Fibroblast of lung (primary cell): Measurements from ENCODE around the gene PLEKHA4.

Experiments used
- EZH2 ChIP-seq: IDR thresholded peaks from 2 replicates; pipeline ENCODE4 v1.5.1; 2012; ENCODE audit warnings: low read length, control low read depth, mild to moderate bottlenecking; ENCODE audit errors: missing control alignments
- TF ChIP-seq, protein P1 (sequence below), 2 donors: IDR thresholded peaks in 1 of 2; conservative IDR thresholded peaks in 1 of 2; 1 replicate in 1 of 2; 2 replicates in 1 of 2; pipeline ENCODE4 v1.5.1; 2011 to 2012; ENCODE audit warnings: low read length in 2 of 2, control low read depth in 1 of 2, inconsistent platforms in 1 of 2, low read depth in 1 of 2, mild to moderate bottlenecking in 1 of 2

DNA sequence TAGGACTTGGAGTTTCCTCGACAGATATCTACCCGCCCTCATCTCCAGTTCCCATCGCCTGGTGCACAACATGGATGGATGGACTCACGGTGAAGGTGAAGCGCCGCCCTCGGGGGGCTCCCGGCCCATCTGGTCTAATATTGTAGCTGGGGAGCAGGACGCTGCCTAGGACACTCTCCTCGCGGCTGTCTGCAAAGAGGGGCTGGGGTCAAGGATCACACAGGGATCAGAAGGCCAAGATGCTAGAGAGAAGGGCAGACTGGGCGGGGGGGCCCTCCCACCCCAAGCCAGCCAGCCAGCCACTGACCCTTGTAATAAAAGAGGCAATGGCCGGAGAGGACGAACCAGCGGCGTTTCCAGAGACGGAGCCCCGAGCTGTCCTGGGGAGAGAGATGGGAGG is 7.1 kb downstream of the PLEKHA4 start:
- TF ChIP-seq, protein P1, sequence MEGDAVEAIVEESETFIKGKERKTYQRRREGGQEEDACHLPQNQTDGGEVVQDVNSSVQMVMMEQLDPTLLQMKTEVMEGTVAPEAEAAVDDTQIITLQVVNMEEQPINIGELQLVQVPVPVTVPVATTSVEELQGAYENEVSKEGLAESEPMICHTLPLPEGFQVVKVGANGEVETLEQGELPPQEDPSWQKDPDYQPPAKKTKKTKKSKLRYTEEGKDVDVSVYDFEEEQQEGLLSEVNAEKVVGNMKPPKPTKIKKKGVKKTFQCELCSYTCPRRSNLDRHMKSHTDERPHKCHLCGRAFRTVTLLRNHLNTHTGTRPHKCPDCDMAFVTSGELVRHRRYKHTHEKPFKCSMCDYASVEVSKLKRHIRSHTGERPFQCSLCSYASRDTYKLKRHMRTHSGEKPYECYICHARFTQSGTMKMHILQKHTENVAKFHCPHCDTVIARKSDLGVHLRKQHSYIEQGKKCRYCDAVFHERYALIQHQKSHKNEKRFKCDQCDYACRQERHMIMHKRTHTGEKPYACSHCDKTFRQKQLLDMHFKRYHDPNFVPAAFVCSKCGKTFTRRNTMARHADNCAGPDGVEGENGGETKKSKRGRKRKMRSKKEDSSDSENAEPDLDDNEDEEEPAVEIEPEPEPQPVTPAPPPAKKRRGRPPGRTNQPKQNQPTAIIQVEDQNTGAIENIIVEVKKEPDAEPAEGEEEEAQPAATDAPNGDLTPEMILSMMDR (conservative IDR thresholded peaks at IDR 0.05 in 1 of 2, IDR thresholded peaks at IDR 0.05 in 1 of 2; ENCODE audit: low read depth in 1 of 2, low read length in 2 of 2): no peak
- TF ChIP-seq EZH2: no peak
